A673 (cell line): ENCODE measurements around the gene ABCA2. TPM values are rescaled to one million over a fixed set of nuclear protein-coding genes. Genes with fewer than 3 reads are reported as not detected.

Experiments used
- BruUV-seq: library from RNA; stranded (reverse); fragments of 400-500 nt; replicated peaks from 2 replicates; lab custom pipeline; 2021; lab: Mats Ljungman, UMichigan
- CTCF ChIA-PET: fragments of 300-600 bp; sonication (Branson Sonifier 250); formaldehyde crosslinking; loops from one replicate; lab custom pipeline; 2022; ENCODE audit warnings: antibody characterized with exemption; lab: Charles Lee
- POLR2A ChIA-PET: fragments of 300-600 bp; sonication (Branson Sonifier 250); formaldehyde crosslinking; loops from one replicate; lab custom pipeline; 2022; ENCODE audit warnings: antibody characterized with exemption; ENCODE audit not compliant: low non-redundant PET; lab: Charles Lee
- DNase-seq: peaks from one replicate; pipeline ENCODE4 v3.0.0-alpha.2; 2015; ENCODE audit warnings: low spot score
- H3K27ac ChIP-seq: fragments of 200-600 bp; sonication (generic); 2 replicates; pipeline ENCODE4 v1.5.1; 2016; ENCODE audit warnings: mixed run types, low read depth, mild to moderate bottlenecking, mixed read lengths, antibody characterized with exemption, low read length; ENCODE audit not compliant: poor library complexity, severe bottlenecking
- H3K27me3 ChIP-seq: fragments of 200-600 bp; sonication (generic); replicated peaks from 2 replicates; pipeline ENCODE4 v1.6.1; 2017; ENCODE audit warnings: mixed run types, low read depth, mild to moderate bottlenecking, mixed read lengths, antibody characterized with exemption, low read length; ENCODE audit not compliant: insufficient read depth, poor library complexity
- H3K36me3 ChIP-seq: fragments of 200-600 bp; sonication (generic); 2 replicates; pipeline ENCODE4 v1.6.1; 2016; ENCODE audit warnings: mixed run types, mild to moderate bottlenecking, mixed read lengths, antibody characterized with exemption, low read length; ENCODE audit not compliant: insufficient read depth, poor library complexity, severe bottlenecking
- H3K4me1 ChIP-seq: fragments of 200-600 bp; sonication (generic); 2 replicates; pipeline ENCODE4 v1.6.1; 2017; ENCODE audit warnings: mixed run types, mild to moderate bottlenecking, mixed read lengths, antibody characterized with exemption, low read length; ENCODE audit not compliant: insufficient read depth, poor library complexity, severe bottlenecking
- H3K4me3 ChIP-seq: fragments of 200-600 bp; sonication (generic); 2 replicates; pipeline ENCODE4 v1.5.1; 2016; ENCODE audit warnings: low read depth, mixed run types, mild to moderate bottlenecking, mixed read lengths, low read length; ENCODE audit not compliant: poor library complexity, severe bottlenecking
- H3K9me3 ChIP-seq: fragments of 200-600 bp; sonication (generic); 2 replicates; pipeline ENCODE4 v1.6.1; 2016; ENCODE audit warnings: mixed run types, low read depth, mild to moderate bottlenecking, mixed read lengths, antibody characterized with exemption, low read length; ENCODE audit not compliant: poor library complexity, severe bottlenecking
- EZH2 ChIP-seq: fragments of 200-600 bp; sonication (generic); IDR thresholded peaks from 2 replicates; pipeline ENCODE4 v1.6.1; 2017; ENCODE audit warnings: borderline replicate concordance, low read depth, mild to moderate bottlenecking, mixed read lengths, antibody characterized with exemption, low read length; ENCODE audit not compliant: poor library complexity, severe bottlenecking
- intact Hi-C: fragments of 100-400 bp; cut with micrococcal nuclease; formaldehyde crosslinking; loops from one replicate; pipeline ENCODE4 v1.10.0; 2022; ENCODE audit not compliant: unreplicated experiment
- total RNA-seq: library from RNA; stranded (reverse); gene quantifications from 2 replicates; pipeline ENCODE4 v1.2.3, GENCODE V29; 2021
- TF ChIP-seq, protein P1 (sequence below): fragments of 300-800, 200-600 bp; sonication (generic); conservative IDR thresholded peaks from 2 replicates; pipeline ENCODE4 v1.5.1; 2017; ENCODE audit warnings: low read depth, mild to moderate bottlenecking, antibody characterized with exemption, low read length, moderate library complexity, mixed read lengths

The ABCA2 gene
- total RNA-seq, 1 experiment from 2014 or later, result 27.8 TPM

DNA sequence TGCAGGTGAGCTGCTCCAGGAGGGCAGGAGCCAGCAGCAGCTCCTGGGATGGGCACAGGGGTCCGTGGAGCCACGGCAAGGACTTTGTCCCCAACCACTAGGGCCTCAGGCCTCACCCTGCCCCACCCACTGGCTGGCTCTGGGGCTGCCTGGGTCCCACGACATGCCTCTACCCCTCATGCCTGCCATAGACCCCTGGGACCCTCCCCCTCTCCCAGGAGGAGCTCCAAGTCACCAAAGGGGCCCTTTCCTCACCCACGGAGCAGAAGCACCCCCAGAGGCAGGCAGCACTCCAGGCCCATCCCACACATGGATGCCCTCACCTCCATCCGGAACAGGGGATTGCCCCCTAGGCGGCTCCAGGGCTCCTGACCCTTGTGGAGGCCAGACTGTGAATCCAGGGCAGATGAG is 6.5 kb downstream of the ABCA2 start:
- intact Hi-C loops, result no loop called here
- no peaks in the 10 kb centered on the region for H3K9me3 ChIP-seq
- H3K27ac ChIP-seq, result no peak overlapping the region
- POLR2A ChIA-PET, result interaction anchor here (0.6 kb wide), 1 partner anchor 13 kb away, joined by 4 read pairs; no protein-coding TSS in a partner anchor
- no peak for DNase-seq
- CTCF ChIA-PET, result interaction anchor here (0.5 to 0.9 kb wide), 2 partner anchors 43 to 215 kb away, joined by 3 read pairs; no protein-coding TSS in a partner anchor
- no peaks in the 10 kb centered on the region for H3K4me1 ChIP-seq
- H3K36me3 ChIP-seq, result peaks cover 4% of the 10 kb centered on the region
- H3K27me3 ChIP-seq, result no peaks in the 10 kb centered on the region
- TF ChIP-seq, protein P1, sequence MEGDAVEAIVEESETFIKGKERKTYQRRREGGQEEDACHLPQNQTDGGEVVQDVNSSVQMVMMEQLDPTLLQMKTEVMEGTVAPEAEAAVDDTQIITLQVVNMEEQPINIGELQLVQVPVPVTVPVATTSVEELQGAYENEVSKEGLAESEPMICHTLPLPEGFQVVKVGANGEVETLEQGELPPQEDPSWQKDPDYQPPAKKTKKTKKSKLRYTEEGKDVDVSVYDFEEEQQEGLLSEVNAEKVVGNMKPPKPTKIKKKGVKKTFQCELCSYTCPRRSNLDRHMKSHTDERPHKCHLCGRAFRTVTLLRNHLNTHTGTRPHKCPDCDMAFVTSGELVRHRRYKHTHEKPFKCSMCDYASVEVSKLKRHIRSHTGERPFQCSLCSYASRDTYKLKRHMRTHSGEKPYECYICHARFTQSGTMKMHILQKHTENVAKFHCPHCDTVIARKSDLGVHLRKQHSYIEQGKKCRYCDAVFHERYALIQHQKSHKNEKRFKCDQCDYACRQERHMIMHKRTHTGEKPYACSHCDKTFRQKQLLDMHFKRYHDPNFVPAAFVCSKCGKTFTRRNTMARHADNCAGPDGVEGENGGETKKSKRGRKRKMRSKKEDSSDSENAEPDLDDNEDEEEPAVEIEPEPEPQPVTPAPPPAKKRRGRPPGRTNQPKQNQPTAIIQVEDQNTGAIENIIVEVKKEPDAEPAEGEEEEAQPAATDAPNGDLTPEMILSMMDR, result no peak
- H3K4me3 ChIP-seq, result no peak overlapping the region
- no TSS peak for BruUV-seq

DNA sequence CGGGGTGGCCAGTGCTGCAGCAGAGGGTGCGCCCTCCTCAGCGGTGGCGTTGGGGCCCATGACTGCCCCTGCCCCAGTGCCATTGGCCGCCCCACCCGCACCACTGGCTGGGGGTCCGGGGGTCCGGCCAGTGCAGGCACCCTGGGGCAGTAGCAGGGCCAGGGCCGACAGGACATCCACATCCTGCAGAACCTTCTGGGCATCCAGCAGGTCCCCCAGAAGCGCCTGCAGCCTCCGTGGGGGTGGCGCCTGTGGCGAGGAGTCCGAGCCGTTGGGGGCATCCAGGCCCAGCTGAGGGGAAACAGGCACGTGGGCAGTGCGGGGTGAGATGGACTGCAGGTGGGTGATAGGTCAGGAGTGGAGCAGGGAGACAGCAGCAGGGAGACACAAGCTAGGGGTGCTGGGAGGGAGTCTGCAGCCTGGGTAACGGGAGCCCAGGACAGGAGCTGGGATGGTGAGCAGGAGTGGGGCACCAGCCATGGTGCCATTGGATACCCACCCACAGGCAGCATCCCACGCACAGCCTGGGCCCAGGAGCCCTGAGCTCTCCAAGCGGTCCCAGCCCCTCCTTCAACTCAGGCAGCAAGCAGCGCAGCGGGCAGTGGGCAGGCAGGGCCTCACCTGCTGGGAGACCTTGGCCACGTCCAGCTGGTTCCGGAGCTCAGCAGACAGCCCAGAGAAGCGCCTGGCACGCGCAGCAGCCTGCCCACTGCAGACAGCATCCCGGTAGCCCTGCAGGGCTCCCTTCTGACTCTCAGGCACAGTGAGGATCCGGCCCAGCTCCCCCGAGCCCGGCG is 7.1 kb downstream of the ABCA2 start:
- H3K36me3 ChIP-seq, result peaks cover 4% of the 10 kb centered on the region
- no peaks in the 10 kb centered on the region for H3K4me1 ChIP-seq
- no peaks in the 10 kb centered on the region for H3K27me3 ChIP-seq
- ChIA-PET POLR2A (no interaction called here), CTCF (interaction anchor here (0.5 to 1.0 kb wide), 2 partner anchors 14 to 43 kb away, joined by 3 read pairs; no protein-coding TSS in a partner anchor)
- DNase-seq, result no peak
- H3K9me3 ChIP-seq, result no peaks in the 10 kb centered on the region
- no TSS peak for BruUV-seq
- intact Hi-C loops, result no loop called here
- H3K27ac ChIP-seq, result no peak overlapping the region
- H3K4me3 ChIP-seq, result no peak overlapping the region
- TF ChIP-seq EZH2, result no peak
- TF ChIP-seq, protein P1, result no peak

DNA sequence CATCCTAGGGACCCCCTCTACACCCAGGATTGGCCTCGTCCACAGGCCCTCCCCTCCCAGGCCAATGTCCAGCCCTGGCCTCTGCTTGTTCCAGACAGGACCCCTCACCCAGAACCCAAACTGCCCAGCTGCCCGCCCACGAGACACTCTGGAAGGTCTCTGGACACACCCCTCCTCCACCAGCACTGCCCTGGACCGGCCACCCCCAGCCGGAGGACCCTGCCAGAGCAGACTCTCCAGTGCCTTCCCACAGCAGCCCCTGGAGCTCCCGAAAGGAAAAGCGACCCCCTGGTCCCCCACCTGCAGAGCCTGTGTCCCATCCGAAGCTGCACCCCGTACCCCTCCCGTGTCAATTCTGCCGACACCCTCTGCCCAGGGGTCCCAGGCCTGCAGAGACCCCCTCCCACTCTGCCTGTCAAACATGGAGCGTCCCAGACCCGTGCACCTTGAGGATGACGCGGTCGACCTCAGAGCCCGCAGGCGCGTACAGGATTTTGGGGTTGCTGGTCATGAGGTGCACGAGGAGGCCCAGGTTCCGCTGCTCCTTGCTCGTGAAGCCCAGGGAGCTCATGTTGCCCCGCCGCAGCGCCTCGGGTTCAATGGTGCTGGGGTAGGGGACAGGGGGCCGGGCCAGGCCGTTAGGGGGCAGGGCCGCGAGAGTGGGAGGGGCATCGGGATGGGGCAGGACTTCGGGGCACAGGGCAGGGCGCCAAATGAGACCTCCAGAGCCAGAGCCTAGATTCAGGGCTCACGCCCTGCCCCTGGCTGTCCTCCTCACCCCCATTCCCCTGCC is 8.0 kb downstream of the ABCA2 start:
- CTCF ChIA-PET, result interaction anchor here (1.0 kb wide), 1 partner anchor 15 kb away, joined by 3 read pairs; no protein-coding TSS in a partner anchor
- POLR2A ChIA-PET, result interaction anchor here (0.6 kb wide), 1 partner anchor 124 kb away, joined by 3 read pairs; no protein-coding TSS in a partner anchor
- no TSS peak for BruUV-seq

More for the DNA sequence above, 8.0 kb downstream of the ABCA2 start:
- H3K27ac ChIP-seq, result no peak overlapping the region
- no peak overlapping the region for H3K4me3 ChIP-seq
- TF ChIP-seq EZH2, result no peak
- TF ChIP-seq, protein P1, result no peak
- H3K9me3 ChIP-seq, result no peaks in the 10 kb centered on the region
- DNase-seq, result no peak
- intact Hi-C loops, result no loop called here
- H3K27me3 ChIP-seq, result no peaks in the 10 kb centered on the region
- peaks cover 4% of the 10 kb centered on the region for H3K36me3 ChIP-seq
- H3K4me1 ChIP-seq, result no peaks in the 10 kb centered on the region
